Neural cell (in vitro differentiated cells): Measurements from ENCODE around the gene RILP.

ENCODE experiments used
- EP300 ChIP-seq: fragments of 450-650 bp; conservative IDR thresholded peaks from 2 replicates; pipeline ENCODE4 v1.6.1; 2014; ENCODE audit warnings: antibody characterized with exemption, mild to moderate bottlenecking, moderate library complexity; ENCODE audit not compliant: poor library complexity, severe bottlenecking
- EZH2 ChIP-seq: fragments of 200-600, 300-800 bp; shearing (Covaris generic), sonication (generic); IDR thresholded peaks from 2 replicates; pipeline ENCODE4 v1.6.1; 2014; ENCODE audit warnings: antibody characterized with exemption, low read length, borderline replicate concordance, mild to moderate bottlenecking; ENCODE audit not compliant: insufficient read depth, poor library complexity, severe bottlenecking
- MXI1 ChIP-seq: fragments of 450-650 bp; conservative IDR thresholded peaks from 2 replicates; pipeline ENCODE4 v1.6.1; 2014; ENCODE audit warnings: antibody characterized with exemption, mild to moderate bottlenecking; ENCODE audit not compliant: poor library complexity, severe bottlenecking
- POLR2AphosphoS5 ChIP-seq: IDR thresholded peaks from 2 replicates; pipeline ENCODE4 v1.6.1; 2012
- RAD21 ChIP-seq: fragments of 450-650 bp; conservative IDR thresholded peaks from 2 replicates; pipeline ENCODE4 v1.6.1; 2014; ENCODE audit warnings: antibody characterized with exemption, mild to moderate bottlenecking, moderate library complexity
- SMC3 ChIP-seq: fragments of 450-650 bp; conservative IDR thresholded peaks from 2 replicates; pipeline ENCODE4 v1.6.1; 2014; ENCODE audit warnings: antibody characterized with exemption, mild to moderate bottlenecking, moderate library complexity; ENCODE audit not compliant: poor library complexity
- TAF1 ChIP-seq: IDR thresholded peaks from 2 replicates; pipeline ENCODE4 v1.6.1; 2012; ENCODE audit warnings: low read depth
- TF ChIP-seq, protein P1 (sequence below): fragments of 450-650 bp; IDR thresholded peaks from 2 replicates; pipeline ENCODE4 v1.5.1; 2014; ENCODE audit warnings: antibody characterized with exemption, mild to moderate bottlenecking, moderate library complexity; ENCODE audit not compliant: poor library complexity, severe bottlenecking
- TF ChIP-seq, protein P2 (sequence below): IDR thresholded peaks from 2 replicates; pipeline ENCODE4 v1.6.1; 2012; ENCODE audit warnings: borderline replicate concordance

DNA sequence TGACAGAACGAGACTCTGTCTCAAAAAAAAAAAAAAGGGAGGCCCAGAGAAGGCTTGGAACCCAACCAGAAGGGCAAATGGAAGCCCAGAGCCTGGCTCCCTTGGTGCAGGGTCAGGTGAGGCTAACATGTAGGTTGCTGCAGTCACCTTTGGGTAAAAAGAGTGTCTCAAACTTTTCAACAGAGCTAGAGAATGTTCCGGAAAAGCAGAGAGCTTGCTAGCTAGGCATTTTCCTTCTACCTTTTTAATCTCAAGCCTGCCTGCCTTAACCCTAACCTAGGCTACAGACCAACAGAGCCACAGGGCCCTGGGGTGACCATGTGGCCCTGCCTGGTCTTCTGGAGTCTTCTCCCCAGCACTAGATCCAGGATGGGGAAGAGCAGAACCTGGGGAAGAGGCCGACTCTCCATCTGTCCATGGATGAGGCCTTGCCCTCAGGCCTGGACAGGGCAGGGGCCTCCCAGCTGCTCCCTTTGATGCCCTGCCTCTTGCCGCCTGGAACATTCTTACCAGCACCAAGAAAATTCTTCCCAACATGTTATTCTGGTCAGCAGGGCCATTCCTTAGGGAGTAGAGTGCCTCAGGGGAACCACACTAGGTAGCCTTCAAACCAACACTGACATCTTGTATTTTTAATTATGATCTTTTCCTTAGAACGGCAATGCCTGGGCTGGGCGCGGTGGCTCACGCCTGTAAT is 51.1 kb downstream of the RILP start:
- TF ChIP-seq POLR2AphosphoS5 = no peak
- no peak for TF ChIP-seq EP300
- TF ChIP-seq, protein P1, sequence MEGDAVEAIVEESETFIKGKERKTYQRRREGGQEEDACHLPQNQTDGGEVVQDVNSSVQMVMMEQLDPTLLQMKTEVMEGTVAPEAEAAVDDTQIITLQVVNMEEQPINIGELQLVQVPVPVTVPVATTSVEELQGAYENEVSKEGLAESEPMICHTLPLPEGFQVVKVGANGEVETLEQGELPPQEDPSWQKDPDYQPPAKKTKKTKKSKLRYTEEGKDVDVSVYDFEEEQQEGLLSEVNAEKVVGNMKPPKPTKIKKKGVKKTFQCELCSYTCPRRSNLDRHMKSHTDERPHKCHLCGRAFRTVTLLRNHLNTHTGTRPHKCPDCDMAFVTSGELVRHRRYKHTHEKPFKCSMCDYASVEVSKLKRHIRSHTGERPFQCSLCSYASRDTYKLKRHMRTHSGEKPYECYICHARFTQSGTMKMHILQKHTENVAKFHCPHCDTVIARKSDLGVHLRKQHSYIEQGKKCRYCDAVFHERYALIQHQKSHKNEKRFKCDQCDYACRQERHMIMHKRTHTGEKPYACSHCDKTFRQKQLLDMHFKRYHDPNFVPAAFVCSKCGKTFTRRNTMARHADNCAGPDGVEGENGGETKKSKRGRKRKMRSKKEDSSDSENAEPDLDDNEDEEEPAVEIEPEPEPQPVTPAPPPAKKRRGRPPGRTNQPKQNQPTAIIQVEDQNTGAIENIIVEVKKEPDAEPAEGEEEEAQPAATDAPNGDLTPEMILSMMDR = no peak
- TF ChIP-seq TAF1 = no peak
- no peak for TF ChIP-seq MXI1
- no peak for TF ChIP-seq EZH2
- no peak for TF ChIP-seq RAD21
- TF ChIP-seq, protein P2, sequence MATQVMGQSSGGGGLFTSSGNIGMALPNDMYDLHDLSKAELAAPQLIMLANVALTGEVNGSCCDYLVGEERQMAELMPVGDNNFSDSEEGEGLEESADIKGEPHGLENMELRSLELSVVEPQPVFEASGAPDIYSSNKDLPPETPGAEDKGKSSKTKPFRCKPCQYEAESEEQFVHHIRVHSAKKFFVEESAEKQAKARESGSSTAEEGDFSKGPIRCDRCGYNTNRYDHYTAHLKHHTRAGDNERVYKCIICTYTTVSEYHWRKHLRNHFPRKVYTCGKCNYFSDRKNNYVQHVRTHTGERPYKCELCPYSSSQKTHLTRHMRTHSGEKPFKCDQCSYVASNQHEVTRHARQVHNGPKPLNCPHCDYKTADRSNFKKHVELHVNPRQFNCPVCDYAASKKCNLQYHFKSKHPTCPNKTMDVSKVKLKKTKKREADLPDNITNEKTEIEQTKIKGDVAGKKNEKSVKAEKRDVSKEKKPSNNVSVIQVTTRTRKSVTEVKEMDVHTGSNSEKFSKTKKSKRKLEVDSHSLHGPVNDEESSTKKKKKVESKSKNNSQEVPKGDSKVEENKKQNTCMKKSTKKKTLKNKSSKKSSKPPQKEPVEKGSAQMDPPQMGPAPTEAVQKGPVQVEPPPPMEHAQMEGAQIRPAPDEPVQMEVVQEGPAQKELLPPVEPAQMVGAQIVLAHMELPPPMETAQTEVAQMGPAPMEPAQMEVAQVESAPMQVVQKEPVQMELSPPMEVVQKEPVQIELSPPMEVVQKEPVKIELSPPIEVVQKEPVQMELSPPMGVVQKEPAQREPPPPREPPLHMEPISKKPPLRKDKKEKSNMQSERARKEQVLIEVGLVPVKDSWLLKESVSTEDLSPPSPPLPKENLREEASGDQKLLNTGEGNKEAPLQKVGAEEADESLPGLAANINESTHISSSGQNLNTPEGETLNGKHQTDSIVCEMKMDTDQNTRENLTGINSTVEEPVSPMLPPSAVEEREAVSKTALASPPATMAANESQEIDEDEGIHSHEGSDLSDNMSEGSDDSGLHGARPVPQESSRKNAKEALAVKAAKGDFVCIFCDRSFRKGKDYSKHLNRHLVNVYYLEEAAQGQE = no peak
- no peak for TF ChIP-seq SMC3
